ENCODE measurements around the gene PADI1.

- TF ChIP-seq CTCF (IDR thresholded peaks at IDR 0.05 in 4 of 5, conservative IDR thresholded peaks at IDR 0.05 in 1 of 5) = no peak
- no peak for TF ChIP-seq POLR2A (IDR thresholded peaks at IDR 0.05)
These were observed 87.6 kb downstream of the PADI1 start for GRCh38 chr1:17292299-17293160.

Data from gastrocnemius medialis (tissue), 4 donors.